CD14-positive monocyte (primary cell): ENCODE measurements around the gene PDE4B. TPM values are rescaled to one million over a fixed set of nuclear protein-coding genes. Genes with fewer than 3 reads are reported as not detected.
"Not testable (repeated sequence)": the region's sequence is repeated elsewhere in the genome, so short reads cannot be mapped to it uniquely, and the experiment has no call there.

Experiments used
- DNase-seq, 3 donors: peaks; one replicate each; pipeline ENCODE4 v3.0.0-alpha.2; 2011 to 2022
- H2AFZ ChIP-seq: 2 replicates; pipeline ENCODE4 v1.6.0; 2012; ENCODE audit warnings: mild to moderate bottlenecking, low read depth, low read length, inconsistent platforms; ENCODE audit not compliant: insufficient read depth, poor library complexity, severe bottlenecking
- H3K27ac ChIP-seq, 2 donors: 1 replicate in 1 of 2; 2 replicates in 1 of 2; pipeline ENCODE4 v1.5.1; 2012 to 2013; ENCODE audit warnings: low read length in 2 of 2, control low read depth in 1 of 2, inconsistent platforms in 1 of 2, low read depth in 1 of 2, mild to moderate bottlenecking in 1 of 2
- H3K27me3 ChIP-seq, 2 donors: one replicate each; pipeline versions ENCODE4 v1.6.0 to v1.6.1; 2011 to 2013; ENCODE audit warnings: low read length in 2 of 2; ENCODE audit not compliant: control insufficient read depth in 2 of 2, insufficient read depth in 2 of 2
- H3K36me3 ChIP-seq, 2 donors: replicated peaks in 1 of 2; 1 replicate in 1 of 2; 2 replicates in 1 of 2; pipeline versions ENCODE4 v1.5.1 to v1.6.1; 2012 to 2013; ENCODE audit warnings: low read length in 2 of 2, control low read depth in 1 of 2, inconsistent platforms in 1 of 2, mild to moderate bottlenecking in 1 of 2; ENCODE audit not compliant: insufficient read depth in 2 of 2, control insufficient read depth in 1 of 2
- H3K4me1 ChIP-seq, 2 donors: 1 replicate in 1 of 2; 2 replicates in 1 of 2; pipeline versions ENCODE4 v1.5.1 to v1.6.1; 2012 to 2013; ENCODE audit warnings: low read length in 2 of 2, control low read depth in 1 of 2, inconsistent platforms in 1 of 2, mild to moderate bottlenecking in 1 of 2, moderate library complexity in 1 of 2; ENCODE audit not compliant: insufficient read depth in 2 of 2, control insufficient read depth in 1 of 2
- H3K4me2 ChIP-seq: replicated peaks from 2 replicates; pipeline ENCODE3; 2012; ENCODE audit warnings: low read length, moderate library complexity, mild to moderate bottlenecking; ENCODE audit not compliant: poor library complexity, severe bottlenecking; ENCODE audit errors: extremely low read depth
- H3K4me3 ChIP-seq, 3 experiments: fragments of 200-600 bp in 1 of 3; sonication (generic) in 1 of 3; replicated peaks in 1 of 3; 1 replicate in 2 of 3; 2 replicates in 1 of 3; pipeline ENCODE4 v1.5.1; 2011 to 2013; ENCODE audit warnings: low read length in 3 of 3, mild to moderate bottlenecking in 3 of 3, control low read depth in 2 of 3, low read depth in 2 of 3, inconsistent platforms in 1 of 3, moderate library complexity in 1 of 3
- H3K79me2 ChIP-seq: 2 replicates; pipeline ENCODE4 v1.6.0; 2012; ENCODE audit warnings: mild to moderate bottlenecking, control low read depth, inconsistent platforms, low read length, moderate library complexity; ENCODE audit not compliant: insufficient read depth
- H3K9ac ChIP-seq: 2 replicates; pipeline ENCODE4 v1.6.0; 2017; ENCODE audit warnings: low read length, mild to moderate bottlenecking; ENCODE audit not compliant: insufficient read depth, poor library complexity, severe bottlenecking
- H3K9me3 ChIP-seq, 2 donors: replicated peaks in 1 of 2; 1 replicate in 1 of 2; 2 replicates in 1 of 2; pipeline versions ENCODE4 v1.5.1 to v1.6.1; 2012 to 2013; ENCODE audit warnings: low read length in 2 of 2, control low read depth in 1 of 2; ENCODE audit not compliant: control insufficient read depth in 1 of 2, insufficient read depth in 1 of 2
- H4K20me1 ChIP-seq: 2 replicates; pipeline ENCODE4 v1.6.0; 2012; ENCODE audit warnings: mild to moderate bottlenecking, low read length, control low read depth, moderate library complexity; ENCODE audit not compliant: insufficient read depth
- H3K27ac Mint-ChIP-seq, 7 donors: one replicate each; pipeline ENCODE4 v1.8.0; 2020; ENCODE audit warnings: mild to moderate bottlenecking in 7 of 7, mixed read lengths in 7 of 7, moderate library complexity in 6 of 7, inconsistent platforms in 2 of 7
- H3K27me3 Mint-ChIP-seq, 3 donors: one replicate each; pipeline ENCODE4 v1.8.0; 2021 to 2022; ENCODE audit warnings: low read depth in 3 of 3, mild to moderate bottlenecking in 3 of 3, mixed read lengths in 3 of 3, moderate library complexity in 3 of 3, inconsistent platforms in 1 of 3
- H3K36me3 Mint-ChIP-seq, 2 donors: one replicate each; pipeline ENCODE4 v1.8.0; 2020; ENCODE audit warnings: mixed read lengths in 2 of 2, inconsistent platforms in 1 of 2, mild to moderate bottlenecking in 1 of 2
- H3K4me1 Mint-ChIP-seq: one replicate; pipeline ENCODE4 v1.8.0; 2020; ENCODE audit warnings: mild to moderate bottlenecking, mixed read lengths
- H3K4me3 Mint-ChIP-seq, 2 donors: one replicate each; pipeline ENCODE4 v1.8.0; 2020; ENCODE audit warnings: mild to moderate bottlenecking in 2 of 2, mixed read lengths in 2 of 2, moderate library complexity in 1 of 2
- H3K9me3 Mint-ChIP-seq, 7 donors: one replicate each; pipeline ENCODE4 v1.8.0; 2020 to 2022; ENCODE audit warnings: mixed read lengths in 7 of 7, mild to moderate bottlenecking in 6 of 7, moderate library complexity in 6 of 7, inconsistent platforms in 2 of 7
- WGBS: methylation state at CpG from one replicate; pipeline ENCODE4 v1.1.5; 2013; ENCODE audit warnings: missing lambda C conversion rate; ENCODE audit not compliant: insufficient coverage; 5-methylcytosine and 5-hydroxymethylcytosine counted together
- intact Hi-C, 2 donors: fragments of 100-400 bp; cut with micrococcal nuclease; formaldehyde crosslinking; loops; one replicate each; pipeline versions ENCODE4 v1.15.0 to v1.15.1; 2023
- polyA plus RNA-seq, 3 donors: library from polyadenylated mRNA; depleted of rRNA in 1 of 3; unstranded in 2 of 3; stranded (reverse) in 1 of 3; fragments of 300-500 nt in 2 of 3; fragments of >200 nt in 1 of 3; fragmentation: Illumina TruSeq in 2 of 3; gene quantifications; 1 replicate in 2 of 3; 2 replicates in 1 of 3; pipeline ENCODE4 v1.2.3, GENCODE V29; 2012 to 2021
- TF ChIP-seq, protein P1 (sequence below): fragments of 200-600 bp; IDR thresholded peaks from one replicate; pipeline ENCODE4 v1.8.0; 2022; ENCODE audit warnings: antibody characterized with exemption, mild to moderate bottlenecking

PDE4B gene
- polyA plus RNA-seq, 3 donors, result 17.2 to 52.8 (median 25.2) TPM

DNA sequence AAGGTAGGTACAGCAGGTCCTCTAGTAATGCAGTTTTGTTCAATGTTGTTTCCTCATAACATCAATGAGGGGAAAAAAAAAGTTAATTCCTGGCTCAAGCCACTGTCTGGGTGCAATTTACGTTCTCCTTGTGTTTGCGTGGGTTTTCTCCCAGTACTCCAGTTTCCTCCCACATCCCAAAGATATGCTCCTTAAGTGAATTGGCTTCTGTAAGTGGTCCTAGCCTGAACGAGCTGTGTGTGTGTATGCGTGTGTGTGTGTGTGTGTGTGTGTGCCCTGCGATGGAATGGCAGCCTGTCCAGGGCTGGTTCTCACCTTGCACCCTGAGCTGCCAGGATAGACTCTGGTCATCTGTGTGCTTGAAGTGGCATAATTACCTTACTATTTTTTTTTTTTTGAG lies 332.0 kb downstream of the PDE4B start:
- Histone ChIP-seq H3K27ac (no peak overlapping the region), H3K4me1 (no peaks in the 10 kb centered on the region), H3K79me2 (no peaks in the 10 kb centered on the region), H3K9me3 (no peaks in the 10 kb centered on the region), H3K27me3 (no peaks in the 10 kb centered on the region), H4K20me1 (no peaks in the 10 kb centered on the region), H3K4me2 (no peak overlapping the region), H3K4me3 (no peak overlapping the region), H3K9ac (no peak overlapping the region), H3K36me3 (no peaks in the 10 kb centered on the region), H2AFZ (no peak overlapping the region)
- peak overlapping the region in 1 of 7 donors; percentile 64 for H3K27ac Mint-ChIP-seq
- TF ChIP-seq, protein P1, sequence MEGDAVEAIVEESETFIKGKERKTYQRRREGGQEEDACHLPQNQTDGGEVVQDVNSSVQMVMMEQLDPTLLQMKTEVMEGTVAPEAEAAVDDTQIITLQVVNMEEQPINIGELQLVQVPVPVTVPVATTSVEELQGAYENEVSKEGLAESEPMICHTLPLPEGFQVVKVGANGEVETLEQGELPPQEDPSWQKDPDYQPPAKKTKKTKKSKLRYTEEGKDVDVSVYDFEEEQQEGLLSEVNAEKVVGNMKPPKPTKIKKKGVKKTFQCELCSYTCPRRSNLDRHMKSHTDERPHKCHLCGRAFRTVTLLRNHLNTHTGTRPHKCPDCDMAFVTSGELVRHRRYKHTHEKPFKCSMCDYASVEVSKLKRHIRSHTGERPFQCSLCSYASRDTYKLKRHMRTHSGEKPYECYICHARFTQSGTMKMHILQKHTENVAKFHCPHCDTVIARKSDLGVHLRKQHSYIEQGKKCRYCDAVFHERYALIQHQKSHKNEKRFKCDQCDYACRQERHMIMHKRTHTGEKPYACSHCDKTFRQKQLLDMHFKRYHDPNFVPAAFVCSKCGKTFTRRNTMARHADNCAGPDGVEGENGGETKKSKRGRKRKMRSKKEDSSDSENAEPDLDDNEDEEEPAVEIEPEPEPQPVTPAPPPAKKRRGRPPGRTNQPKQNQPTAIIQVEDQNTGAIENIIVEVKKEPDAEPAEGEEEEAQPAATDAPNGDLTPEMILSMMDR, result no peak
- intact Hi-C loops, result no loop called here
- H3K9me3 Mint-ChIP-seq, result peaks cover 0 to 2% (median 0%) of the 10 kb centered on the region in 7 donors
- H3K4me1 Mint-ChIP-seq, result no peaks in the 10 kb centered on the region
- H3K36me3 Mint-ChIP-seq, result no peaks in the 10 kb centered on the region
- DNase-seq, result no peak
- peaks cover 1 to 3% (median 2%) of the 10 kb centered on the region in 3 donors for H3K27me3 Mint-ChIP-seq
- H3K4me3 Mint-ChIP-seq, result no peak overlapping the region
- no CpG with 5 or more reads among the region's 5 CpGs for WGBS

DNA sequence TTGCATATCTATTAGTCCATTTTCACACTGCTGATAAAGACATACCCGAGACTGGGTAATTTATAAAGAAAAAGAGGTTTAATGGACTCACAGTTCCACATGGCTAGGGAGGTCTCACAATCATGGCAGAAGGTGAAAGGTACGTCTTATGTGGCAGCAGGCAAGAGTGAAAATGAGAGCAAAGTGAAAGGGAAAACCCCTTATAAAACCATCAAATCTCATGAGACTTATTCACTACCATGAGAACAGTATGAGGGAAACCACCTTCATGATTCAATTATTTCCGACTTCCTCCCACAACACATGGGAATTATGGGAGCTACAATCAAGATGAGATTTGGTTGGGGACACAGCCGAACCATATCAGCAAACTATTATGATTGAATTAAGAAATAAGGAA lies 335.9 kb downstream of the PDE4B start:
- H3K27me3 Mint-ChIP-seq, intact Hi-C loops, H2AFZ ChIP-seq, H4K20me1 ChIP-seq, H3K9me3 Mint-ChIP-seq, H3K4me3 ChIP-seq, H3K4me3 Mint-ChIP-seq, H3K9ac ChIP-seq, H3K4me1 Mint-ChIP-seq, H3K36me3 ChIP-seq, H3K27ac ChIP-seq, H3K27me3 ChIP-seq, H3K79me2 ChIP-seq, H3K27ac Mint-ChIP-seq, H3K4me1 ChIP-seq, H3K36me3 Mint-ChIP-seq, H3K9me3 ChIP-seq, DNase-seq, H3K4me2 ChIP-seq: not testable (repeated sequence)
- no CpG with 5 or more reads among the region's 4 CpGs for WGBS
